HG03439 (cell line): ENCODE measurements around the gene COBL.

Experiments
- ATAC-seq: cut with Tn5 transposase; IDR thresholded peaks from one replicate; pipeline ENCODE4 v1.9.1; 2021; ENCODE audit warnings: mild to moderate bottlenecking, moderate library complexity; ENCODE audit not compliant: unreplicated experiment

The COBL gene

GRCh38 chr7:51326656-51327286 is 10.2 kb upstream of the COBL start:
- ATAC-seq, result no peak

- no peak for ATAC-seq
Measured at GRCh38 chr7:51325908-51326307, 9.3 kb upstream of the COBL start.

- ATAC-seq, result no peak
Measured at GRCh38 chr7:51325261-51325676, 8.7 kb upstream of the COBL start.

GRCh38 chr7:51324206-51324898 is 7.7 kb upstream of the COBL start:
- no peak for ATAC-seq

GRCh38 chr7:51321961-51322515 is 5.4 kb upstream of the COBL start:
- no peak for ATAC-seq

GRCh38 chr7:51318886-51319579 is 2.4 kb upstream of the COBL start:
- ATAC-seq, result no peak

GRCh38 chr7:51318001-51318400 is 1.4 kb upstream of the COBL start:
- ATAC-seq, result no peak

- ATAC-seq, result no peak
Measured at GRCh38 chr7:51317582-51317910, 937 bp upstream of the COBL start.

- no peak for ATAC-seq
Measured at GRCh38 chr7:51316262-51316665, 345 bp downstream of the COBL start.

GRCh38 chr7:51315393-51316261 is 982 bp downstream of the COBL start:
- ATAC-seq, result no peak

- no peak for ATAC-seq
Measured at GRCh38 chr7:51314726-51315125, 1.9 kb downstream of the COBL start.

- no peak for ATAC-seq
Measured at GRCh38 chr7:51313738-51314425, 2.7 kb downstream of the COBL start.

- ATAC-seq, result no peak
Measured at GRCh38 chr7:51312951-51313737, 3.5 kb downstream of the COBL start.

GRCh38 chr7:51311166-51311565 is 5.4 kb downstream of the COBL start:
- ATAC-seq, result no peak

- no peak for ATAC-seq
Measured at GRCh38 chr7:51310131-51310583, 6.5 kb downstream of the COBL start.

- ATAC-seq, result no peak
Measured at GRCh38 chr7:51309361-51310130, 7.1 kb downstream of the COBL start.

- ATAC-seq, result no peak
Measured at GRCh38 chr7:51308696-51309095, 7.9 kb downstream of the COBL start.

GRCh38 chr7:51308265-51308664 is 8.3 kb downstream of the COBL start:
- no peak for ATAC-seq
